Lower leg skin (tissue), 3 donors: Measurements from ENCODE around the gene UBA52.

Experiments used
- CTCF ChIP-seq, 3 donors: fragments of 450-650 bp; IDR thresholded peaks; one replicate each; pipeline ENCODE4 v1.5.1; 2016; ENCODE audit warnings: antibody characterized with exemption in 3 of 3, mild to moderate bottlenecking in 3 of 3, moderate library complexity in 2 of 3
- POLR2A ChIP-seq, 2 donors: fragments of 450-650 bp; IDR thresholded peaks; one replicate each; pipeline ENCODE4 v1.6.1; 2016 to 2017; ENCODE audit warnings: antibody characterized with exemption in 2 of 2, mild to moderate bottlenecking in 1 of 2, moderate library complexity in 1 of 2

DNA sequence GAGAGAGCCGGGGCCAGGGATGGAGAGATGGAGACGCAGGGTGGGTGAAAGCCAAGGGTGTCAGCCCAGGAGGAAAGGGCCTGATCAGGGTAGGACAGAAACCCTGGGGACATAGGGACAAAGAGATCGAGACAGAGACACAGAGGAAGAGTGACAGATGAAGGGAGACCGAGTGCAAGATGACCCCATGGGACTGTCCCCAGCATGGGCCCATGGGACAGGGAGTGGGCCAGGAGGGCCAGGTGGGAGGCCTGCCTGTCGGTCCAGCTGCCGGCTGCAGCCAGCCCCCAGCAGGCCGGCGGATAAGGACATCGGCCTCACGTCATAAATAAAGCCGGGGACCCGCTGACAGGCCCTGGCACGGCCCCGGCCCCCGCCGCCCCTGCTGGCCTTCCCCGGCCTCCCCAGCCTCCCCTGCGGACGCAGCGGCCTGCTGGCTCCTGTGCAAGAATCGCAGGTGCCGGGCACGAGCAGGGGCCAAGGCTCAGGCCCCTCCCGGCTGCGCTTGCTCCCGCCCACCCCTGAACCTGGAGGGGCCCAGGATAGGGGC lies 23.2 kb downstream of the UBA52 start:
- no peak for TF ChIP-seq POLR2A (IDR thresholded peaks at IDR 0.05)
- TF ChIP-seq CTCF (IDR thresholded peaks at IDR 0.05) = no peak
